HCT116 (cell line): ENCODE results near the gene RAPGEF2.

Experiments used
- CTCF ChIP-seq, 3 experiments: fragments of 200-600 bp in 1 of 3; sonication (generic) in 1 of 3; IDR thresholded peaks in 2 of 3; conservative IDR thresholded peaks in 1 of 3; 2 replicates each; pipeline ENCODE4 v1.5.1; 2012 to 2017; ENCODE audit warnings: low read depth in 2 of 3, low read length in 2 of 3, antibody characterized with exemption in 1 of 3, borderline replicate concordance in 1 of 3, control low read depth in 1 of 3, mild to moderate bottlenecking in 1 of 3, mixed read lengths in 1 of 3, mixed run types in 1 of 3, moderate library complexity in 1 of 3; ENCODE audit not compliant: insufficient read depth in 1 of 3
- POLR2A ChIP-seq: IDR thresholded peaks from 2 replicates; pipeline ENCODE4 v1.7.0; 2011; ENCODE audit warnings: borderline replicate concordance; ENCODE audit not compliant: insufficient read depth, insufficient read length; ENCODE audit errors: extremely low read depth
- POLR2AphosphoS5 ChIP-seq: IDR thresholded peaks from 2 replicates; pipeline ENCODE4 v1.6.1; 2011; ENCODE audit warnings: mild to moderate bottlenecking, low read depth, low read length, moderate library complexity
- REST ChIP-seq: IDR thresholded peaks from 2 replicates; pipeline ENCODE4 v1.6.1; 2012; ENCODE audit warnings: low read depth
- SIN3A ChIP-seq: IDR thresholded peaks from 2 replicates; pipeline ENCODE4 v1.6.1; 2012; ENCODE audit warnings: low read depth
- ZNF274 ChIP-seq: fragments of 200-500 bp; sonication (Bioruptor generic); IDR thresholded peaks from 2 replicates; pipeline ENCODE4 v1.6.1; 2014; ENCODE audit warnings: mild to moderate bottlenecking, low read depth, low read length, inconsistent platforms

DNA sequence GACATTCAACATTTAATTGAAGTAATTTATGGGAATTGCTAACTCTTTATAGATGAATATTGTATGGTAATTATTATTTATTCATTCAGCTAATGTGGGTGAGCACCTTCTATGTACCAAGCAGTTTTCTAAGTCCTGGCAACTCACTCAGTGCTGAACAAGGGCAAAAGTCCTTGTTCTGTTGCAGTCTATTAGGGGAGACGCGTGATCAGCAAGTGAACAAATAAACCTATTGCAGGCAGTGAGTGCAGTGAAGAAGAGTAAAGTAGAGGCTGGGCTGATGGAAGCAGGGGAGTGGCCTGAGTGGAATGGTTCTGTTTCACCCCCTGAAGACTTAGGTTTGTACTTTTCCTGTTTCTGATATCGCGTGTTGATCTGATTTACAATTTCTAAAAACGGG lies 214.3 kb downstream of the RAPGEF2 start:
- TF ChIP-seq CTCF (IDR thresholded peaks at IDR 0.05 in 2 of 3, conservative IDR thresholded peaks at IDR 0.05 in 1 of 3; ENCODE audit: borderline replicate concordance in 1 of 3, insufficient read depth in 1 of 3, low read depth in 2 of 3, low read length in 2 of 3) (no peak), SIN3A (no peak), POLR2A (no peak), ZNF274 (no peak), POLR2AphosphoS5 (no peak), REST (no peak)
